Activated T-helper 1 cell treated with Interleukin-2 at 50 U/mL for 16 hours (primary cell): Measurements from ENCODE around the gene HSPA1A.
"Not testable (repeated sequence)": the region's sequence is repeated elsewhere in the genome, so short reads cannot be mapped to it uniquely, and the experiment has no call there.

Experiments used
- DNase-seq: peaks from one replicate; pipeline ENCODE4 v3.0.0-alpha.2; 2020; ENCODE audit warnings: low read depth

The HSPA1A gene

DNA sequence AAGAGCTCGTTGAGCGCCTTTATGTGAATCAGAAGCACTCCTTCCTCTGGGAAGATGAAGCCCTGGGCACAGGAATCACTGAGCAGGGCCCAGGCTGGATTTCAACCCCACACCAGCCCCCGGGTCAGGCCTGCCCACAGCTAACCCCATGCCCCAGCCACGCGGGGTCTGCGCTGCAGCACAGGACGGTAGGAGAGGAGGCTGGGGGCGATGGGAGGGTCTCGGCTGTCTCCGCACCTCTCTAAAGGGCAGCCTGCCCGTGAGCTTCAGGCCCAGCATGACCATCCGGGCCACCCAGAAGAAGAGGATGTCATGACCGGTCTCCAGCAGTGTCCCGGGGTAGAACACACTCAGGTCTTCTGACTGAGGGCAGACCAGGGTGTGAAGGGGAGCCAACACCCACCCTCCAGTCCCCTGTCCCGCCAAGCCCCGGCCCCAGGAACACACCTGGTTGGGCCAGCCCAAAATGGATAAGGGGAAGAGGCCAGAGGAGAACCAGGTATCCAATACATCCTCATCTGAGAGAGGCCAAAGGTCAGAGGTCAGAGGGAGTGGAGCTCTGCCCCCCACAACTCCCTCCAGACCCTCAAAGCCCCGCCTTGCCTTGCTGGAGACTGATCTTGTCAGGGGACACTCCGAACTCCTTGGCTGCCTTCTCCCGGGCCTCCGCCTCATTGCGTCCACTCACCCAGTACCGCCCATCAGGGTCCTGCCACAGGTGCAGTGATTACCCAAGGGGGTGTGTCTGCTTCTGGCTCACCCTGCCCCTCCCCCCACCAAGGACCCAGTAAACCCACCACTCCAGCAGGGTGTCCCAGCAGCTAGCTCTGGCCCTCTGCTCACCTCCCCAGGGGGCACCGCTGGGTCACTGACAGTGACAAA, 33.9 kb upstream of the HSPA1A start:
- no peak for DNase-seq

DNA sequence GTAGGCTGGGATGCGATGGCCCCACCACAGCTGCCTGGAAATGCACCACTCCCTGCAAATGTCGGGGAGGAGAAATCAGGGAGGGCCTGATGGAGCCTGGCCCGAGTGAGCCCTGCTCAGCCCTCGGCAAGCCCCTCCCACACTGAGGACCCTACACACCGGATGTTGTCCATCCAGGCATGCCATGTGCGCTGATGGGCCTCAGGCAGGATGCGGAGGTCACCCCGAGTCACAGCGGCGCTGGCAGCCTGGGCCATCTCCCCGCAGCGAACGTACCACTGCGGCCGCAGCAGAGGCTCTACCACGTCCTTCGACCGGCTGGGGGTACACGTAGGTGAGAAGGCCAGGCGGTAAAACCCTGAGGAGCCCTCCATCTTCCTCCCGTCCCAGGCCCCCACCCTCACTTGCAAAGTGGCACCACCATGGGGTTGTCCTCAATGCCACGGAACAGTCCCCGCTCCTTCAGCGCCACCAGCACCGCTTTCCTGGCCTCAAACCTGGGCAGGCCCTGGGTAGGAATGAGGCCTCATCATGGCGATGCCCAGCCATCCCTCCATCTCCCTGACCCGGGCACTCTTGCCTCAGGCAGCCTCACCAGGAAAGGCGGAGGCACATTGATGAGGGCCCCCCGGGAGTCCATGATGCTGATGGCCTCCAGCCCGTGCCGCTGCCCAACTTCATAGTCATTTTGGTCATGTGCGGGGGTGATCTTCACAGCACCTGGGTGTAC, 33.1 kb upstream of the HSPA1A start:
- no peak for DNase-seq

DNA sequence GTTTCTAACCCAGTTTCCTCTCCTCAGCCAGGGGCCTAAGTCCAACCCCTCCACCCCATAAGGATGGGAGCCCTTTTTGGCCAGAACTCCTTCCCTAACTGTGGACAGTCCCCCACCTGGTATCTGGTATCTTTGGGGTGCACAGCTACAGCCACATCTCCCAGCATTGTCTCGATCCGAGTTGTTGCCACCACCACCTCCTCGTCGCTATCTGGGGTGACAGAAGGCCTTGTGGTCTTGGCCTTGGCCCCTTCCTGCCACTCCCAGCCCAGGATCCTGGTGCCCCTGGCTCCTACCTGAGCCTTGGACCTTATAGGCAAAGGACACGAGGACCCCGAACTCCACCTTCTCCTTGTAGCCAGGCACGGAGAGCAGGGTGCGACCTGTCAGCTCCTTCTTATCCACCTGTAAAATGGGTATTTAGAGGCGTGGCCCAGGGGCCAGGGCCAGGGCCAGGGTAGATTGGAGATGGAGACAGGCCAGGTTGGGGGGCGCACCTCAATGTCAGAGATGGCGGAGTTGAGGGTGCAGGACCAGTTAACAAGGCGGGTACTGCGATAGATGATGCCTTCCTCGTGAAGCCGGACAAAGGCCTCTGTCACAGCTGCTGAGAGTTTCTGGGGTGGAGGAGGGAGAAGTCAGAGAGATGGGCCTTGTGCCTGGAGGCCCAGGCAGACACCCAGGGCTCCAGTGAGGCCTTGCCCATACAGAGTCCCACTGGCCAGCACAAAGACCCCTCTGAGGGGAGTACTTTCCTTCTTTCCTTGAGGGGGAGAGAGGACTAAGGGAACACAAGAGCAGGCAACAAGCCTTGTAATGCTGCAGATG, 31.0 kb upstream of the HSPA1A start:
- DNase-seq = no peak

DNA sequence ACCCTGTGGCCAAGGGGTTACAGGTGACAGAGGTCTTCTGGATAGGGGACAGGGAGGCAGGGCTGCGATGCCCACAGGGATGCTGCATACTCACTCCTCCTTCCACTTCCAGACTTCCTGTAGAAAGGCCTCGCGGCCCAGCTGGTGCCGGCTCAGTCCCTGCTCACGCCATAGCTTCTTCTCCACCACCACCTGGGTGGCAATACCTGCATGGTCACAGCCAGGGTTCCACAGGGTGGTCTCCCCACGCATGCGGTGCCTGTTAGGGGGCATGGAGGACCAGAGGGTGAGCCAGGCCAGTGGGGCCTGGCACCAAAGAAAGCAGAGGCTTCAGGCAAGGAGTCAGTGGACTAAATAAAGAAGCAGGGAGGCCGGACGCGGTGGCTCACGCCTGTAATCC, 29.9 kb upstream of the HSPA1A start:
- DNase-seq = no peak

DNA sequence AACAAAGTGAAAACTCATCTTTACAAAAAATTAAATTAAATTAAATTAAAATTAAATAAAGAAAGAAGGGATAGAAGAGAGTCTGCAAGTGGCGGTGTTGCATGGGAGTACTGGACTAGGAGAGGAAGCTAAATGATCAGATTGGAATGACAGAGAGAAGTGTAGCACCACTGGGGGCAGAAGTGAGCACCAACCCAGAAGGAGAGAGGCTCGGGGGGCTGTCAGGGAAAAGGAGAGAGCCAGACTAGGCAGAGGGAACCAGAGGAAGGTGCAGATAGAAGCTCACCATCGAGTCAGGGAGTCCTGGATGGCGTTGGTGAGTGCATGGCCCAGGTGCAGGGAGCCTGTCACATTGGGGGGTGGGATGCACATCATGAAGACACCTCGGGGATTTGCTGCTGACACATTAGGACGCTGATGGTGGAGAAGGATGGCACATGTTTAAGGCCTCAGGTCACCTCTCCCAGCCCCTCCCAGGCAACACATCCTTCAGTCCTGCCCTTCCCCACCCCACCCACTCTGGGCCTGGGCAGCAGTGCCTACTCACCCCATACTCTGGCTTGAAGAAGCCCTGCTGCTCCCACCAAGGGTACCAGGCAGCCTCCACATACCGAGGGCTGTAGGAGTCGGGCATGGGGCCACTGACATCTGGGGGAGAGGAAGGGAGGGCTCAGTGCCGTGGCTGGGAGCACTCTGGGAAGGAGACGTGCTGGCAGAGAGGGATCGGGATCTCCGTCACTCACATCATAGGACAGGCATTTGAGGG, 23.8 kb upstream of the HSPA1A start:
- no peak for DNase-seq

DNA sequence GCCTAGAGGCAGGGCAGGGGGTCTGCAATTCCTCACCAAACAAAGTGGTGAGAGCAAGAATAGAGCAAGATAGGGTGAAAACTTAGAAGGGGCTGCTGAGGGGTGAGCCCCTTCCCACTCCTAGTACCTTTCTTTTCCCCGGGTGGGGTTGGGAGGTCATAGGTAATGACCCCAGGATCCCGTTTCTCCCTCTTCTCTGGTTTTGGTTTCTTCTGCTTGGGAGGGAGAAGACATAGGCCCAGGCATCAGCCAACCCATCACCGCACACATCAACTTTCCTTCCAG, 23.3 kb upstream of the HSPA1A start:
- no peak for DNase-seq

DNA sequence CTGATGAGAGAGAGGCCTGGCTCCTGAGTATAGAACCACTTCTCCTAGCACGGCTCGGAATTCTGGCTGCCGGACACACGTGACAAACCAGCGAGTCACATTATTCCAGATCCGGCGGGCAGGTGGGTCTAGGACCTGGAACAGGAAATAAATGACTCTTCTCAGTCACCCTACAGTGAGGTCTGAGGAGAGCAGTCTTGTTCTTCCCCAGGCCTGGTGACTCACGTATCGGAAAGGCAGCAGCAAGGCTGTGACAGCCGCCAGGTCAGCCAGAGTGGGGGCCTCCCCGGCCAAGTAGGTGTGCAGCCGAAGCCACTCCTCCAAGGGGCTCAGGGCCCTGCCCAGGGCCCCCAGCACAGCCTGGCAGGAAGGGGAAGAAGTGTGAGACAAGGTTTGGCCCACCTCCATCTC, 22.6 kb upstream of the HSPA1A start:
- DNase-seq = no peak

DNA sequence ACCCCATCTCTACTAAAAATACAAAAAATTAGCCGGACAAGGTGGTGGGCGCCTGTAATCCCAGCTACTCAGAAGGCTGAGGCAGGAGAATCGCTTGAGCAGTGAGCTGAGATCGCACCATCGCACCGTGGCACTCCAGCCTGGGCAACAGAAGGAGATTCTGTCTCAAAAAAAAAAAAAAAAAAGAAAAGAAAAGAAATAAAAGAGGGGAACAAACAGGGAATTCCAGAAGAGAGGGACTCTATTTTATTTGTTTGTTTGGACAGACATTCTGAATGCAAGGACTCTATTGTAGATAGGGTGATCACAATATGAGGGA, 21.5 kb upstream of the HSPA1A start:
- DNase-seq = not testable (repeated sequence)

DNA sequence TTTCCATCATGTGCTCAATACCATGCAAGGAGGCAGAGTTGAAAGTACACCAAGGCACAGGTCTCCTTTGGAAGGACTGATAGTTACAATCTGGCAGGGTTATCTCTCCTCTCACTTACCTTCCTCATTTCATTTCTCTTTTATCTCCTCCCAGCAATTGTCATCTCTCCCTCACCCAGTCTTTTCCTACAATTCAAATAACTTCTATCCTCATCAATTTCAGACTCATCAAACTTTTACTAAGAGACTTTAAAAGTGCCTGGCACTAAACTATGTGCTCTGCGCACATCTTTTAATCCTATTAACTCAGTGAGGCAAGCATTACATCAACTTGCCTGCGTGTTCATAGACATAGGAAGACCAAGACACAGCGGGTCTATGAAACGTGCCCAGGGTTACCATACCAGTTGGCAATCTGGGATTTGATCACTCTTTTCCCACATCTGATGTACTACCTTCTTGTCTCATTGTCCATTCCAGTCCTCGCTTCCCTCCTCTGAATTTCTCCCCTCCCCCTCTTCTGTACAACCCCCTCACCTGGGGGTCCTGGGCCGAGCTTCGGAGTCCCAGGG, 21.0 kb upstream of the HSPA1A start:
- no peak for DNase-seq

DNA sequence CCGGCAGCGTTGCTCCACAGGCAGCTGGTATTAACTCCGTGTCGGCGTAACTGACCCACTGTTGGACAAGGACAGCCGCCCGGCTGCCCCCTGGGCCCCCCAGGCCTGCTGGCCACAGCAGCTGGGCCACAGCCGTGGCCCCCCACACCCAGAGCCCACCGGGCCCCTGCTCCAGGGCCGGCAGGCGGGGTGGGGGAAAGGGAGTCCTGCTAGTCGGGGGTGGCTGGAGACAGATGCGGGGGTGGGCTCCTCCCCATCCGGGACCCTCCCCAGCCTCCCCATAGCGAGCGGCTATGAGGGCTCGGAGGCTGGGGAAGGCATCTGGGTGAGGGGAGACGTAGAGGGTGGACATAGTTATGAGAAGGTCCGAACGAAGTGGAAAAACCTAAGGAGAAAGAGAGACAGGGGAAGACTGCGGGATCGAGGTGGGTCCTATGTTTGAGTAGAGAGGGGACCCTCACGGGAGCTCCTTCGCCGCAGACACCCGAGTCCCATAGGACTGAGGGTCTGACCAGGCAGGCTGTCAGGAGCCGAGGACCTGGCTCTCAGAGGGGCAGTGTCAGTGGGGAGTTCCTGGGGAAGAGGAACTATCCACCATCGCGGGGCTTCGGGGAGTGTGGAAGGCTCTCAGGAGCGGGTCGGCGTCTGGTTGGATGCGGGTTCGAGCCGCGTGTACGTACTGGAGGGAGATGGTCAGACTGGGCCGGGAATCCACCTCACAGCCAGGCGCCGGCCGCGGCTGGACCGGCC, 20.3 kb upstream of the HSPA1A start:
- DNase-seq = no peak

DNA sequence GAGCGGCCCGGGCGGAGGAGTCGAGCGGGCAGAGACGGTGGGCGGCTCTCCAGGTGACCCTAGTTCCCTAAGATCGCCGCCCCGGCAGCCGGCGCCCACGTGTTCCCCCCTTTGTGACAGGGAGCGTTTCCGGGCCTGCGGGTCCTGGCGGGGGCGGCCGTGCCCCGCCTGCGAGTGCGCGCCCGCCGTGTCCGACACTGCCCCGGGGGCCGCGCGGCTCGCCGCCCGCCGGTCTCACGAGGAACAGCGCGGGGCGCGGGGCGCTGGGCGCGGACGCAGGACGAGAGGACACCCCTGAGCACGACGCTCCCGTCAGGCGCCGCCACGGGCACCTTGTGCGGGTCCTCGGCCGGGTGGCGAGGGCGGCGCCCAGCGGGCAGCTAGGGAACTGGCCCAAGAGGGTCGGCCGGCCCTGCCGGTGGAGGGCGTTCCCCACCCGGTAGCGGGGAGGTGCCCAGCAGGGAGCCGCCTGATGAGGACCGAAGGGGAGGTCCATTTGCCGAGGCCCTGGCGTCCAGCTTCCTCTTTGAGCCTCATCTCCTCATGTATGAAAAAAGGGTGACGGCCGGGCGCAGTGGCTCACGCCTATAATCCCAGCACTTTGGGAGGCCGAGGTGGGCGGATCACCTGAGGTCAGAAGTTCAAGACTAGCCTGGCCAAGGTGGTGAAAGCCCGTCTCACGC, 19.6 kb upstream of the HSPA1A start, which contains the start of gene VARS1:
Gene VARS1, minus strand, starts transcription at position 137 of the 683 bp plus-strand sequence. CDS start 535 bp downstream, outside the sequence.
- DNase-seq = peak; percentile 77

DNA sequence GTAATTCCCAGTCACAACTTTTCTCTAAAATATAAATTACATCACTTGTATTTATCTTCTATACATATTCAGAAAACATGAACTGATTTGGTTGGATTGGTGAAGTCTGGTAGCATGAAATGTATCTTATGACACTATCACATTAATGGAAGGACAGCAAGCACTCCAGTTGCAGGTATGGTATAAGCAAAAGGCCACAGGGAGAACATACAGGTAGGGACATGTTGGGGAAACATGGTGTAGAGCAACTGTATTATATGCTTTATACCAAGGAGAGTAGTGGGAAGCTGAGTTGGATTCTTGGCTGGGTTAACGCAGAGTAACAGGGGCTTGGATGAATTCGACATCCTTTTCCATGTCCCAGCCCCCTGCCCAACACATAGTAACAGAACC, 18.4 kb upstream of the HSPA1A start:
- no peak for DNase-seq

DNA sequence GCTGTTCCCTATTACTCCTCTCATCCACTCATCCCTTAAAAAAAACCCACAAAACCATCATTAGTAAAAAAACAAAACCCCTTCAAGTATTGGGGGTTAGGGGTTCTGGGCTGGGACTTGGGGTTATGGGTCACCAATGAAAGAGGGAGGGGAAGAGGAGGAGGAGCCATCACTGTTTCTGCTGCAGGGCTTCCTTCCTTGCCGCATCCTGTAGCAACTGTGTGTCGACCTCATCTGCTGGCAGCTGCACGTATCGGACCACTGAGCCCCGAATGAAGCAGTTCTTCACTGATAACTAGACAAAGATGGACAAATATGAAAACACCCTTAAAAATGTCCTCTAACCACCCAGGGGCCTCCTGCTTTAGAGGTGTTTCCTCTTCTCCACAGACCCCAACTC, 17.8 kb upstream of the HSPA1A start:
- peak; percentile 24 for DNase-seq

DNA sequence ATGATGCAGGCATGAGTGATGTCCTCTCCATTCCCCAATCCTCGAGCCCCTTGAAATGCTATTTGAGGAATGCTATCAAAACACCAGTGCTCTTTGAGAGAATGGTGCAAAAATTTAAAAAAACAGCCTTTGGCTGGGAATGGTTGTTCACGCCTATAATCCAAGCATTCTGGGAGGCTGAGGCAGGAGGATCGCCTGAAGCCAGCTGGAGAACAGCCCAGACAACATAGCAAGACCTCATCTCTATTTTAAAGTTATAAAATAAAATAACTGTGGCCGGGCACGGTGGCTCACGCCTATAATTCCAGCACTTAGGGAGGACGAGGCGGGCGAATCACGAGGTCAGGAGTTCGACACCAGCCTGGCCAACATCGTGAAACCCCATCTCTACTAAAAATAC, 15.6 kb upstream of the HSPA1A start:
- no peak for DNase-seq

DNA sequence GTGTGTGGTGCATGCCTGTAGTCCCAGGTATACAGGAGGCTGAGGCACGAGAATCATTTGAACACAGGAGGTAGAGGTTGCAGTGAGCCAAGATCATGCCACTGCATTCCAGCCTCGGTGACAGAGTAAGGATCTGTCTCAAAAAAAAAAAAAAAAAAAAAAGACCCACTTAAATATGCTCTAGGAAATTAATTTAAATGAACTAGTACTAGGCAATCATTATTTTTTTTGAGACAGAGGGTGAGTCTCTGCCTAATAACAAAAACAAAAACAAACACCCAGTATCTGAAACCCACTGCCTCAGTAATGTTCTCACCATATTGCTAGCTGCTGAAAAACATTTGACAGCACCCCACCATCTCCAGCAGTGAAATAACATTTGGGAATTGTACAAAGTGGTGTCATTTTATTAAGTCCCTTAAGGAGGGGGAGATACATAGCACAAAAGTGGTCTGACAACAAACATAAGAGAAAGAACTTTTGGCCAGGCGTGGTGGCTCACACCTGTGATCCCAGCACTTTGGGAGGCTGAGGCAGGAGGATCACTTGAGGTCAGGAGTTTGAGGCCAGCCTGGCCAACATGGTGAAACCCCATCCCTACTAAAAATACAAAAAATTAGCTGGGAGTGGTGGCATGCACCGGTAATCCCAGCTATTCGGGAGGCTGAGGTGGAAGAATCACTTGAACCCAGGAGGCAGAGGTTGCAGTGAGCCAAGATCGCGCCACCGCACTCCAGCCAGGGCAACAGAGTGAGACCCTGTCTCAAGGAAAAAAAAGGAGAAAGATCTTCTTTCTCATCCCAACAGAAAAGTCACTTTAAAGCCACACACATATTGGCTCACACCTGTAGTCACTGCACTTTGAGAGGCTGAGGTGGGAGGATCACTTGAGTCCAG, 14.1 kb upstream of the HSPA1A start:
- not testable (repeated sequence) for DNase-seq

DNA sequence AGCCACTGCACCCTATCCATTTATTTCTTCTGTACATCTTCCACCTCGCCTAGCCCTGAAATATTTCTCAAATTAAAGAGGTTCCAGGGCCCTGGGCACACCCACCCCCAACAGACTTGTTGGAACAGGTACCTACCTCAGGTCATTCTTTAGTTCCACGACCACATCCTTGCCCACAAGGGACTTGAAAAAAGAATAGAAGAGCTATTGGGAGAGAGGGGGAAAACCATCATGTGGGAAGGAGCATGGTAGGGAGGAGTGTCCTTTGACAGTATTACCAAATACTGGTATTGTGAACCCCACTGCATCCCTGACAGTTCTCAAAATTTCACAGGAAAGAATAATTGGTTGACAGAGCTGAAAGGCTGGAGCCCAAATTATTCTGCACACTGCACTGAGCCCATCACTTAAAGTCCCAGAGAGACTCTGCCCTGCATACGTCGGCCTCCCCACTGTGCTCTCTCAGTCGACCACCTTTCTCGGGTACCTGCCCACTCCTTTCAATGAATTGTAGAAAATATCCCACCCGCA, 9.3 kb upstream of the HSPA1A start:
- no peak for DNase-seq

DNA sequence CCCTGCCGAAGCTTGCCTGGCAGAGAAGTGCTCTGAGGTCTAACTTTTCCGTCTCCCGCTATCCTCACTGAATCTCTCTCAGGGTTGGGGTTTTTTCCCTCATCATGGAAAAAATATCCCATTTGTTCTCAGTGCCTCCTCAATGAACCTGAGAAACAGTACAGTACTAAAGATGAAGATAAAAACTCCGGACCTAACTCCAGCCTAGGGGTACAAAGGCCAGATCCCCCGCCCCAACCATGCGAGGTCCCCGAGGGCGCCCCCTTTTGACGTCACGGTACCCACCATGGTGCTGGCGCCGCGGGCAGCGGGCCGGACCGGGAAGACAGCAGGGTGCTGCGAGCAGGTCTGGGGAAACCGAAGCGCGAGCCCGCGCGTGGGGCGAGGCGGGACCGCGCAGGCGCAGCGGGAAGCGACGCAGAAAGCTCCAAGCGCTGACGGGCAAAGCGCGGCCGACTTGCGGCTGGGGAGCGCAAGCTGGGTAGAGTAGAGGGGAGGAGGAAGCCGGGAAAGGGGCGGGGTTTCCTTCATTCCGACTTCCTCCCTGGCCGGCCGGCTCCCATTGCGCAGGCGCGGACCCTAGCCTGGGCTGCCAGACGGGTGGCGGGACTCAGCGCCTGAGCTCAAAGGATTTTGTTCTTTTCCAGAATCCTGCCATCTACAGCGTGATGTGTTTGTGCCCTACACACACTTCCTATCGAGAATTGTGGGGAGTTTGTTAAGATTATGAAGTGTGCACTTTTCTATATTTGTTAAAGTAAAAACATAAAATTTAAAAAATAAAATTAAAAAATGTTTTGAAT, 8.7 kb upstream of the HSPA1A start, which contains the start of gene LSM2:
Gene LSM2, minus strand, starts transcription at position 497 of the 803 bp plus-strand sequence. Its CDS starts 209 bp downstream, at position 288.
- DNase-seq = peak; percentile 94

DNA sequence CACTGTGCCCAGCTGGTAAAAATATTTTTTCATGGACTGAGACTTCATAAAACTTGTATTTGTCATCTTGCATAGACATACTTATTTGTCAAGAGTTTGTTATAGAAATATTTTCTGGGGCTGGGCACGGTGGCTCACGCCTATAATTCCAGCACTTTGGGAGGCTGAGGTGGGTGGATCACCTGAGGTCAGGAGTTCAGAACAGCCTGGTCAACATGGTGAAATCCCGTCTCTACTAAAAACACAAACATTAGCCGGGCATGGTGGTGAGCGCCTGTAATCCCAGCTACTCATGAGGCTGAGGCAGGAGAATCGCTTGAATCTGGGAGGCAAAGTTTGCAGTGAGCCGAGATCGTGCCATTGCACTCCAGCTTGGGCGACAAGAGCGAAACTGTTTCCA, 6.7 kb upstream of the HSPA1A start:
- not testable (repeated sequence) for DNase-seq
